ENCODE data around the gene SCN8A.

GRCh38 chr12:51818086-51818485, 227.1 kb downstream of the SCN8A start:
- TF ChIP-seq CTCF (IDR thresholded peaks at IDR 0.05) (no peak), POLR2A (IDR thresholded peaks at IDR 0.05) (no peak)

Data from testis (tissue), 2 donors.